ENCODE results near the gene MFN2. TPM values are rescaled to one million over a fixed set of nuclear protein-coding genes. Genes with fewer than 3 reads are reported as not detected.

MFN2 gene
- total and polyA plus RNA-seq, 9 of the 15 experiments (the other 6 are each of a cell fraction or from before 2014, with no cell fraction given): 10.5 to 158 (median 87.1) TPM

- H3K9me1 ChIP-seq (ENCODE audit: control insufficient read depth, insufficient read depth, low read length): no peaks in the 10 kb centered on the region
- in situ Hi-C loops (cut with MboI) (loop anchor here (5.0 kb wide), 1 partner anchor 51 kb away; no protein-coding TSS in a partner anchor), intact Hi-C loops (cut with micrococcal nuclease) (no loop called here)
- H2AFZ ChIP-seq (ENCODE audit: low read depth, low read length): no peak overlapping the region
- TF ChIP-seq, protein P1, sequence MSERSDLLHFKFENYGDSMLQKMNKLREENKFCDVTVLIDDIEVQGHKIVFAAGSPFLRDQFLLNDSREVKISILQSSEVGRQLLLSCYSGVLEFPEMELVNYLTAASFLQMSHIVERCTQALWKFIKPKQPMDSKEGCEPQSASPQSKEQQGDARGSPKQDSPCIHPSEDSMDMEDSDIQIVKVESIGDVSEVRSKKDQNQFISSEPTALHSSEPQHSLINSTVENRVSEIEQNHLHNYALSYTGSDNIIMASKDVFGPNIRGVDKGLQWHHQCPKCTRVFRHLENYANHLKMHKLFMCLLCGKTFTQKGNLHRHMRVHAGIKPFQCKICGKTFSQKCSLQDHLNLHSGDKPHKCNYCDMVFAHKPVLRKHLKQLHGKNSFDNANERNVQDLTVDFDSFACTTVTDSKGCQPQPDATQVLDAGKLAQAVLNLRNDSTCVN (CRISPR knock-in tag; IDR thresholded peaks at IDR 0.05): peak; percentile 23; the same call in 1 of the 2 replicates
- TF ChIP-seq CAMTA2 (CRISPR knock-in tag; conservative IDR thresholded peaks at IDR 0.05): no peak
- TF ChIP-seq THRB (CRISPR knock-in tag; conservative IDR thresholded peaks at IDR 0.05): 0 out of 2 replicates have a peak, but pooled peaks have one; percentile 24
- H3K27me3 ChIP-seq (ENCODE audit: control insufficient read depth in 2 of 2, insufficient read depth in 2 of 2, low read length in 2 of 2): no peaks in the 10 kb centered on the region
- DNase-seq (ENCODE audit: extremely low read depth in 1 of 4, low spot score in 3 of 4) (no peak), FAIRE-seq (no peak), ATAC-seq (no peak)
- peak overlapping the region in 1 of 2 experiments; percentile 6; a peak in 1 of 4 replicates for H3K9ac ChIP-seq (ENCODE audit: insufficient read depth in 1 of 2, low read depth in 2 of 2, low read length in 2 of 2)
- H3K4me3 ChIP-seq: no peak overlapping the region
- H3K4me1 ChIP-seq (replicated peaks in 1 of 2; ENCODE audit: control insufficient read depth in 2 of 2, insufficient read depth in 2 of 2, low read length in 2 of 2): peaks cover 0 to 6% of the 10 kb centered on the region in 2 experiments; a peak in 1 of 5 replicates
- CTCF ChIA-PET (ENCODE audit: low intra/inter-chr PET ratio): no interaction called here
- 0 out of 2 replicates have a peak, but pooled peaks cover under 1% of the 10 kb centered on the region for H4K20me1 ChIP-seq (replicated peaks; ENCODE audit: control insufficient read depth, insufficient read depth, low read length)
- no peaks in the 10 kb centered on the region for H3K79me2 ChIP-seq (ENCODE audit: control insufficient read depth, insufficient read depth, low read length)
- 59% methylated on average over 3 of the region's 3 CpGs for WGBS (ENCODE audit: insufficient coverage, low coverage, missing lambda C conversion rate)
- POLR2A ChIA-PET: interaction anchor here (15.9 kb wide), 1 partner anchor 54 kb away, joined by 112 read pairs; no protein-coding TSS in a partner anchor
- H3K9me3 ChIP-seq (replicated peaks; ENCODE audit: control insufficient read depth, insufficient read depth, low read depth, low read length): no peaks in the 10 kb centered on the region
- H3K27ac ChIP-seq (ENCODE audit: extremely low read depth, low read depth, low read length): no peak overlapping the region
- H3K4me2 ChIP-seq (ENCODE audit: insufficient read depth, low read length): no peak overlapping the region
- H3K36me3 ChIP-seq (ENCODE audit: control insufficient read depth, insufficient read depth, low read length): peaks cover 74% of the 10 kb centered on the region; the same call in 2 of the 3 replicates
- BruUV-seq (replicated peaks): no TSS peak
These were observed 16.6 kb upstream of the MFN2 start for GRCh38 chr1:11963622-11964021.
